K562 (cell line): ENCODE data around the gene WWTR1.

ENCODE experiments used
- CCAR2 ChIP-seq: fragments of 200-400 bp; formaldehyde crosslinking; IDR thresholded peaks from 2 replicates; pipeline ENCODE4 v1.6.1; 2017; ENCODE audit warnings: mild to moderate bottlenecking, low read depth, low read length
- CREBBP ChIP-seq: IDR thresholded peaks from one replicate; pipeline ENCODE4 v1.6.1; 2012; ENCODE audit warnings: low read depth, mild to moderate bottlenecking, control low read depth, inconsistent platforms, low read length
- CTCF ChIP-seq, 3 experiments: IDR thresholded peaks in 2 of 3; conservative IDR thresholded peaks in 1 of 3; 2 replicates each; pipeline ENCODE4 v1.5.1; 2011 to 2012; ENCODE audit warnings: low read length in 3 of 3, mild to moderate bottlenecking in 3 of 3, control low read depth in 2 of 3, improper control_type of control experiment in 1 of 3, inconsistent platforms in 1 of 3, low read depth in 1 of 3, mixed read lengths in 1 of 3, moderate library complexity in 1 of 3; ENCODE audit not compliant: insufficient read depth in 2 of 3
- KAT8 ChIP-seq: fragments of 450-650 bp; IDR thresholded peaks from 2 replicates; pipeline ENCODE4 v1.6.1; 2016; ENCODE audit warnings: low read depth, mild to moderate bottlenecking
- MAZ ChIP-seq, 2 experiments: fragments of 450-650 bp in 1 of 2; sonication (generic) in 1 of 2; formaldehyde crosslinking; IDR thresholded peaks in 1 of 2; conservative IDR thresholded peaks in 1 of 2; 2 replicates each; pipeline versions ENCODE4 v1.4.0 to v1.5.0; 2020; ENCODE audit warnings: mild to moderate bottlenecking in 1 of 2, missing genetic modification reagents in 1 of 2
- PHF20 ChIP-seq: fragments of 450-650 bp; IDR thresholded peaks from 2 replicates; pipeline ENCODE4 v1.6.1; 2018; ENCODE audit not compliant: partially characterized antibody
- POLR2A ChIP-seq: fragments of 450-650 bp; conservative IDR thresholded peaks from 2 replicates; pipeline ENCODE4 v1.6.1; 2016
- SIX5 ChIP-seq, 2 experiments: IDR thresholded peaks; 2 replicates each; pipeline ENCODE4 v1.6.1; 2011; ENCODE audit warnings: low read length in 2 of 2, borderline replicate concordance in 1 of 2, low read depth in 1 of 2, mild to moderate bottlenecking in 1 of 2, moderate library complexity in 1 of 2; ENCODE audit not compliant: insufficient read depth in 1 of 2
- USF1 ChIP-seq: sonication (generic); formaldehyde crosslinking; IDR thresholded peaks from 2 replicates; pipeline ENCODE4 v1.9.0; 2022; ENCODE audit warnings: mild to moderate bottlenecking, missing genetic modification reagents
- ZNF280B ChIP-seq: fragments of 250-450 bp; sonication (Bioruptor Pico); IDR thresholded peaks from 2 replicates; pipeline ENCODE4 v1.5.1; 2021; ENCODE audit warnings: mild to moderate bottlenecking
- ZNF699 ChIP-seq: fragments of 250-450 bp; sonication (Bioruptor Pico); IDR thresholded peaks from 2 replicates; pipeline ENCODE4 v1.8.0; 2021; ENCODE audit warnings: mild to moderate bottlenecking, moderate library complexity; ENCODE audit not compliant: insufficient replicate concordance

GRCh38 chr3:149654188-149654601, 3.6 kb downstream of the WWTR1 start:
- TF ChIP-seq PHF20 = no peak
- no peak for TF ChIP-seq CREBBP
- no peak for TF ChIP-seq KAT8
- TF ChIP-seq ZNF699 = no peak
- TF ChIP-seq CCAR2 = no peak
- TF ChIP-seq CTCF (IDR thresholded peaks at IDR 0.05 in 2 of 3, conservative IDR thresholded peaks at IDR 0.05 in 1 of 3; ENCODE audit: insufficient read depth in 2 of 3, low read depth in 1 of 3, low read length in 3 of 3) = no peak
- TF ChIP-seq POLR2A = no peak
- TF ChIP-seq MAZ (CRISPR knock-in tag; conservative IDR thresholded peaks at IDR 0.05 in 1 of 2, IDR thresholded peaks at IDR 0.05 in 1 of 2) = no peak
- no peak for TF ChIP-seq USF1 (CRISPR knock-in tag)
- no peak for TF ChIP-seq ZNF280B (CRISPR knock-in tag)
- TF ChIP-seq SIX5 (IDR thresholded peaks at IDR 0.05; ENCODE audit: borderline replicate concordance in 1 of 2, insufficient read depth in 1 of 2, low read depth in 1 of 2, low read length in 2 of 2) = no peak
